Fibroblast of peridontal ligament (primary cell): ENCODE results near the gene SHROOM3.
A peak's percentile ranks its signal among the peaks of the same experiment; 100 is the strongest.
"Not testable (repeated sequence)": the region's sequence is repeated elsewhere in the genome, so short reads cannot be mapped to it uniquely, and the experiment has no call there.

Experiments
- DNase-seq: peaks from one replicate; pipeline ENCODE4 v3.0.0-alpha.2; 2010; ENCODE audit errors: extremely low read depth

Gene SHROOM3

DNA sequence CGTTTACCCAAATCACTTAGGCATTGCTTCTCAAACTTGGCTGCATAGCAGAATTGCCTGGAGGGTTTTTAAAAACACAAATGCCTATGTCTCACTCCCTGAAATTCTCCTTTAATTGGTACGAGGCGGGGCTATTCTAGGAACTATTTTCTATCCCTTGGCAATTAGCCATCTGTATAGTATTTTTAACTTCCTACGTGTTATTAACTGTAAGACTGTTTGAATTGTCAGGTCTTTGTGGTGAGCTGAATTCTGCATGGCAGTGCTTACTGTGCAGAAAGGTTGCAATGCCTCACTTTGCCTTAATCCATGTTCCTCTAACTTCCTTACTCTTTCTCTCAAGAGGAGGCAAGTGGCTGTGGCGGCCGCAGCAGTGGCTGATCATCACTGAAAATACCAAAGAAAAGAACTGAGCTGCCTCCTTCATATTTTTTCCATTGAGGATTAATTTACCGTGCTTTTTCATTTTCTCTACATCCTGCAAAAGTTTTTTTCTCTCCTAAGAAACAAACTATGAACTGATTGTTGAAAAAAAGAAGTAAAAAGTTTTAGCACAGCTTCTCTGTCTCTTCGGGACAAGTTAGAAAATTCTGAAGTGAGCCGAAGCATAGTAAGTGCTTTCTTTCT is at the start of gene SHROOM3:
TSS of gene SHROOM3 (plus strand) at position 329 of the 627 bp plus-strand sequence. CDS start 824 bp downstream, outside the sequence.
- DNase-seq, result peak; percentile 16

DNA sequence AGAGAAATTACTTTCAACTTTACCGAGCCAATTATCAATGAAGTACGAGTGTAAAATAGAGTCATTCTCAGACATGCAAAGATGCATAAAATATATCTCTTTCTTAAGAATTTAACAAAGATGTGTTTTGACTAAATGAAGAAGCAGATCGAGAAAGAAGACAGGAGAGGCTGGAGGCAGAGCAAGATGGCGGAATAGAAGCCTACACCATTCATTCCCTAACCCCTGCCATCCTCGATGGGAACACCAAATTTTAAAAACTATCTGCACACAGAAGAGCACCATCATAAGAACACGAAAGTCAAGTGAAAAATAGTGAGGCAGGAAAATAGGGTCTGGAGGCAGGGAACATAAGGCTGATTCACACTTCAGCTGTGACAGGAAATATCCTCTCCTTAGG is 49.1 kb upstream of the SHROOM3 start:
- no peak for DNase-seq

DNA sequence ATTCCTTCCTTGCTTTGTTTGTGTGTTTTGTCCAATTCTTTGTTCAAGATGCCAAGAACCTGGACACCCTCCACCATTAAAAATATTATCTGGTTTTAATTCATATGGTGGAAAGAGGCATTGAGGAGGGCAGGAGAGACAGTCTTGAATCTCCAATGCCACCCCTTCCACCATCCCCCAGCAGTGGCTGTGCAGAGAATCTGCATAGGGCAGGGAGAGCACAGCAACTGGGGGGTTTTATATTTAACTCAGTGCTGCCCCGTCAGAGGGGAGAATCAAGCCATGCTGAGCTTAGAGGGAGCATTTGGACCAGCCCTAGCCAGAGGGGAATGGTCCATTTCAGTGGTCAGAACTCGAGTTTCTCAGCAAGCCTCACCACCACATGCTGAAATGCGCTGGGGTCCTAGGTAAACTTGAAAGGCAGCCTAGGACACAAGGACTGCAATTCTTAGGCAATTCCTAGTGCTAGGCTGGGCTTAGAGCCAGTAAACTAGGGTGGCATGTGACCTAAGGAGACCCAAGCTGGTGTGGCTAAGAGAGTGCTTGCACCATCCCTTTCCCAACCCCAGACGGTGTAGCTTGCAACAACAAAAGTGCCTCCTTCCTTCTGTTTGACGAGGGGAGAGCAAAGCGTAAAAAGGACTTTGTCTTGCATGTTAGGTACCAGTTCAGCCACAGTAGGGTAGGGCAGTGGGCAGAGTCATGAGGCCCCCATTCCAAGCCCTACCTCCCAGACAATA is 48.3 kb upstream of the SHROOM3 start:
- no peak for DNase-seq

GRCh38 chr4:76388160-76388908 is 46.7 kb upstream of the SHROOM3 start:
- DNase-seq, result no peak

DNA sequence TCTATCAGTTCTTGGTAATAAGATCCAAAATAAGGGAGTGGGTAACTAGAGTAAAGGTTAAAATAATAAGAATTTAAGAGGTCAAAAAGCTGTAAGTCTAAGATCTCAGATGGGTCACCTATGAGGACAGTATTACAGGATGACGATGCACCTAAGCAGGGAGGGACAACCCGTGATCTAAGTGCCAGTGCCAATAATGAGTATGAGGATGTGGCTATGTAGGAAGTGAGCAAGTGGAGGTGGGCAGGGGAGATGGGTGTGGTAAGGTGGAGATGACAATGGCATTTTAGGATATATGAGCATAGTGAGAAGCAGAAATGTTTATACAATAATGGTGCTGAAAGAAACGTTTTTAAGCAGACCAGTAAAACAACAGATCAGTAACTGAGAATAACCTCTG is 33.4 kb upstream of the SHROOM3 start:
- DNase-seq, result no peak

GRCh38 chr4:76406081-76406480 is 28.9 kb upstream of the SHROOM3 start:
- no peak for DNase-seq

DNA sequence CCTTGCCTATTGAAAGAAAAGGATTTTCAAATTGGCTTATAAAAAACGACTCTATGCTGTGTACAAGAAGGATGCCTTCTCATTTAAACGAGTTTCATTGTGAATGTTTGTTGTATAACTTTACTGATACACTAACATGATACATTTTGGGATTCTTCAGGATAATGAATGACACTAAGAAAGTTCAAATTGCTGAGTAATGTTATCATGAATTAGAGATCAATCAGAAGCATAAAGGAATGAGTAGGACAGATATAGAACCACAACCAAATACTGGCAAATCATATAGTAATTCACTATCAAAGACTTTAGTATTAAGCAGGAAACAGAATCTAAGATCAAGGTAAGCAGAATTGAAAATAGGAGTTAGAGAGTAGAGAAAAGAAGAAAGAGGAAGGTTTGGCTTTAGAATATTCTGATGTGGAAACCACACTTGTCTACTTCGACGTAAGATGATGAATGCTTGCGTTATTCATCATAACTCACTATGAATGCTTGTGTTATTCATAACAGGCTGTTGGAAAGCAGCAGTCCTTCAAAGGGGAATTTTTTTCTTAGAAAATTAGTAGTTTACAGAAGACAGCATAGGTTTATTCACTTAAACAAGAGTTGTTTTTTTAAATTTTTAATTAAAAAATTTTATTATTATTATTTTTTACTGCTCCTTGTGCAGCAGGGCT is 27.4 kb upstream of the SHROOM3 start:
- peak; percentile 19 for DNase-seq

DNA sequence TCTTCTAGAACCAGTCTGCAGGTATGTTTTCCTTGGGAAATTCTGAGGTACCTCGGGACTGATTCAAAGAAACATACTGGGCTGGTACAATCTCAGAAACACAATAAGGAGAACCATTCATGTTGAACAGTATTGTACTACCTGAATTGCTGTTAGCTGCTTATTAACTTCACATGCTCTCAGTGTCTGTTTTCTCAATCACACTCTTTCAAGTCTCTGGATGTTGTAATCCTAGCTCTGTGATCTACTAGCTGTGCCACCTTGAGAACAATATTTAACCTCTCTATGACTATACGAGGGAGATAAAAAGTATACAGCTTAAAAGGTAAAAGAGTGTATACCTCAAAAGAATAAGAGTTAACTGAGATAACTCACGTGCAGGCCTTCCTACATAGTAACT is 24.4 kb upstream of the SHROOM3 start:
- DNase-seq, result no peak

GRCh38 chr4:76420188-76420761 is 14.8 kb upstream of the SHROOM3 start:
- DNase-seq, result no peak

DNA sequence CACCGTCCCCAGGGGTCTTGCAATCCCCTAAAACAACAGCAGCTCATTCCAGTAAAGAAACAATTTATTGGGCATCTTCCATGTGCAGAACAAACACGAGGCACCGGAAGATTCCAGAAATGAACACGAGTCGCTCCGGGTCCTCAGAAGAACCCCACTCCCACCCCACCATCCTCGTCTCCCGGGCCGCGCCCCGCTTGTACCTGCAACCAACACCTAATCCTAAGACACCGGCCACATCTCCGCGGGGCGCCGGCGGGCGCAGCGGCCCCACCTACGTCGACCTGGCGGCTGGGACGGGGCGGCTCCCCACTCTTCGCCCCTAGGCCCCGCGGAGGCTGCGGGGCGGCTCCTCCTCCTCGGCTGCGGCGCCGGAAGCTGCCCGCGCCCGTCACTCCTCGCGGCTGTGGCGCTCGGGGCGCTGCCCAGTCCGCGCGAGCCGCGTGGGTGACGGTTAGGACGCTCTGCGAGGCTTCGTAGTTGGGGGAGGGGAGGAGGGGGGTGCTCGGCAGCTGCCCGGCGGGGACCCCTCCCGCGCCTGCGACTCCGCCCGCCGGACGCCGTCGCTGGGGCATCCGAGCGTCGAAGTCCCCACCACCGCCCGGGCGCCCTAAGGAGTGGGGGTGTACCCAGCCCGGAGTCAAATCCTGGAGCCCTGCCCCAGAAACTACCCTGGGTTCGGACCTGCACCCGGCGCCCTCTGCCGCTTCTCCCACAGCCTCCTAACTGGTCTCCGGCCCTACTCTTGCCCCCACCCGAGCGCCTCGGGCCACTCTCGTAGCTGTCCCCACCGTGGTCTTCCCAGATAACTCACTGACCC is 14.1 kb upstream of the SHROOM3 start, which contains the start of gene CCDC158:
TSS of gene CCDC158 (minus strand) at position 380 of the 820 bp plus-strand sequence. CDS start 17,934 bp downstream, outside the sequence.
- no peak for DNase-seq

- DNase-seq, result not testable (repeated sequence)
These were observed 11.9 kb upstream of the SHROOM3 start for GRCh38 chr4:76423159-76423558.

DNA sequence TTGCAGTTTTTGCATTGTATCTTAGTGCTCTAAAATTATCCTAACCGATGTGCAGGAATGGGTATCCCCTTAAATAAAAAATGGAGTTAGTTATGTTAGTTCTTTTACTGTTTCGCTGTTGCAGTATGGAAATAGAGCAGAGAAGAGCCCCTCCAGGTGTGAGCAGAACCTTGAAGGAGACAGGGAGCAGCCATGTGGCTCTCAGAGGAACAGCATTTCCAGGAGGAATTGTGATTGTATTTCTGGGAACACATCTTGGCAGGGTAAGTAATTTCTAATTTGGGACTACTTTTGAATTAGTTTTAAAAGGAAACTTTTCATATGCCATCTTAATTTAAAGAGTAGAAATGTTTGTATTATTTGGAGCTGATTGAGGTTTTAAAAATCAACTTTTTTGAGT is 8.8 kb upstream of the SHROOM3 start:
- no peak for DNase-seq

DNA sequence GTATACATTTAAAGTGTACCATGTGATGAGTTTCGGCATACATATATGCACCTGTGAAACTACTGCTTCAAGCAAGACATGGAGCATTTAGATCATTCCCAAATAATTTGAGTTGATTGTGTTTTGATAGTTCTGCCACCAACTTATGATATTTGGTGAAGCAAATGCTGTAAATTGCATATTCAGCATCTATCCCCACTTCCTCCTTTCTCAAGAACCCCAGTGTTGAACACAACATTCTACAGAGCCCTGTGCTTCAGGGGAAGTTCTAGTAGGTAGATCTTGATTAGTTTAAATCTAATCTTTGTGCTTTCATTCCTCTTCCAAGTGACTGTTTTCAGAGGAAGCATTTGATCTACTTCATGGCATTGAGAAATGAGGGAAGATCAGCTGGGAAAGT is 5.4 kb upstream of the SHROOM3 start:
- no peak for DNase-seq

GRCh38 chr4:76430519-76431388 is 4.3 kb upstream of the SHROOM3 start:
- DNase-seq, result peak; percentile 81

DNA sequence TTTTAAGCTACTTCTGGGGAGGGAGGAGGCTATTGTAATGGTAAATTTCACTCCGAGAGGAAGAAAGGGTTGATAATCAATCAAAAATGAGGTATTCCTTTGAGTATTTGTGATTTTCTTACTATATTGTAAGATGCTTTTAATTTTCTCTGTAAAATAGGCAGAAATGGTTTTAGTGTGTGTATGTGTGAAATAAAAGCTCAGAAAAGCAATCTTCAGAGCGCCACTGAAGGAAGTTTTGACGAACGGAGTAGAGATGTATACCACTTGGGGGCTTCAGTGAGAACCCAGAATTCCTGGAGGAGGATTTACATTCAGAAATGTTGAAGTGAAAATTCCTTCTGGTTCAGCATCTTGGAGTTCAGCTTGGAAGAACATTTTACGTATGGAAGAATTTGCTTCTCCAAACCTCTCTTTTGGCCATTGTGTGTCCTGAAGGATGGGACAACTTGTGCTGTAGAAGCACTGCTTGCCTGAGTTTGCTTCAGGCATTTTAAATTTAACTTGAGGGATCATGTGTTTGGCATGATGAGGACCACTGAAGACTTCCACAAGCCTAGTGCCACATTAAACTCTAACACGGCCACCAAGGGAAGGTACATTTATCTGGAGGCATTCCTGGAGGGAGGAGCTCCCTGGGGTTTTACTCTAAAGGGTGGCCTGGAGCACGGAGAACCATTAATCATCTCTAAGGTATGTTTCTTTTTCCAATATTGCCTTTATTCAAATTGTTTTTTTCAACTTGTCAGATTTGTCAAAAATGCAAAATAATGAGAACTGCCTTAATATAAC is 695 bp downstream of the SHROOM3 start:
- peak; percentile 27 for DNase-seq

GRCh38 chr4:76439491-76439890 is 4.5 kb downstream of the SHROOM3 start:
- no peak for DNase-seq

DNA sequence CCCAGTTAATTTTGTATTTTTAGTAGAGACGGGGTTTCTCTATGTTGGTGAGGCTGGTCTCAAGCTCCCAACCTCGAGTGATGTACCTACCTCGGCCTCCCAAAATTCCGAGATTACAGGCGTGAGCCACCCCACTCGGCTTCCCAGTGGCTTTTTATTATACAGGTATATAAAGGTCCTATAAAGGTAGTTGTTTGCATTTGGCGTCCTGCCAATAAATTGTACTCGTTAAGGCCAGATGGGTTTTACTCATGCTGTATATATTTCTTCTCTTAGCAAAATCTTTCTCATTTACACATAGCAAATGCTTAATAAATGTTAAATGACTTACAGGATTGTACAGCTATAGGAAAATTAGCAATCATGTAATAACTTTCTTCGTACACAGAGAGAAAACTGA is 6.9 kb downstream of the SHROOM3 start:
- no peak for DNase-seq

DNA sequence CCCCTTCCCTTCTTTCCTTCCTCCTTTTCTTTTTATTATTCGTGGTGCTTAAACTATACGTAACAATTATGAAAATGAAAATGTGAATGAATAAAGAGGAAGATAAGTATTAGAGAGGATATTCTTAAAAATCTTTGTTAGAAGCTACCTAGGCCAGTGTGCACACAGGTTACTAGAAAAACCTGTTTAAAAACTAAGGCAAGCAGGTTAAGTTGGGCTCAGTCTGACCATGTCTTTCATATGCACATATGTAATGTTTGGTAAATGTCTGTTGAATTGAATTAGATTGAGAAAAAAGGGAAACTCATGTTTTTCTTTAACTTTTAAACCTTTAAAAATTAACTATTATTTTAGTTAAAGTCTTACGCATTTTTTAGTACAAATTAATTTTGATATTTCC is 7.8 kb downstream of the SHROOM3 start:
- no peak for DNase-seq

GRCh38 chr4:76443376-76443775 is 8.3 kb downstream of the SHROOM3 start:
- DNase-seq, result no peak
